ENCODE measurements around the gene SIPA1L3.

DNA sequence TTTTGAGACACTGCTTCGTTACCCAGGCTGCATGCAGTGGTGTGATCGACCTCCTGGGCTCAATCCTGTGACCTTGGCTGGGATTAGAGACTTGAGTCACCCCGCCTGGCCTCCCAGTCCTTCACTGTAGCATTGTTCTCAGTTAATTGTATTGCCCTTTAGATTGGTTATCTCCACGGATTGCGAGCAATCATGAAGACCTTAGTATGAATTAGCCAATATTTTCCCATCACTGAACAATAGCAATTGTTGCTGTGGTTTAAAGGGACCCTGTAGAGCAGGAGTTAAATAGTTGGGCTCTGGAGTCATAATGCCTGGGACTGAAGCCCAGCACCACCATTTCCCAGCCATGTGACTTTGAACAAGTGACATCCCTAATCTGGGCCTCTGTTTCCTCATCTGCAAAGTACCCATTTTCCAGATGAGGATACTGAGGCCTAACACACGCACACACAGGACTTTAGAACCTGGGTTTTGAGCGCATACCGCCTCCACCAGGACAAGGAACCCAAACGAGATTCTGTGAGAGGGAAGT, 340.8 kb downstream of the SIPA1L3 start:
- TF ChIP-seq CTCF (IDR thresholded peaks at IDR 0.05), result no peak
- TF ChIP-seq POLR2A (IDR thresholded peaks at IDR 0.05), result no peak

Measured in lower leg skin (tissue), 3 donors.